ENCODE data around the gene BLTP3B. TPM values are rescaled to one million over a fixed set of nuclear protein-coding genes. Genes with fewer than 3 reads are reported as not detected.
"Not testable (repeated sequence)": the region's sequence is repeated elsewhere in the genome, so short reads cannot be mapped to it uniquely, and the experiment has no call there.

The BLTP3B gene
- total and polyA plus RNA-seq, 8 donors: 20.1 to 33.0 (median 25.5) TPM

DNA sequence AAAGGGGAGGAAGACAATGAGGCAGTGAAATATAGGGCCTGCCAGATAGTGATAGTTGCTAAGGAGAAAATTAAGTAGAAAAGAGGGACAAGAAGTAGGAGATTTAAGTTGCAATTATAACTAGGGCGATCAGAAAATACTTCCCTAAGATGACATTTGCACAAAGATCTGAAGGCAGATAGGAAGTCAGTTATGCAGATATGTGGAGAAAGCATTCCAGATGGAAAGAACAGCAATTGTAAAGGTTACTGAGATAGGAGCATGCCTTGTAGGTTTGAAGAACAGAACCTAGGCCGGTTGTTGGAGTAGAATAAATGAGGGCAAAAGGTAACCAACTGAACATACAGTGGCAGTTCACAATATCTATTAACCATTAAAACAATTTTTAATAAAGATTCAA is 36.6 kb upstream of the BLTP3B start:
- DNase-seq (no peak), ATAC-seq (no peak)
- no peaks in the 10 kb centered on the region for H3K27me3 ChIP-seq
- H3K27ac ChIP-seq: no peak overlapping the region
- TF ChIP-seq, protein P1, sequence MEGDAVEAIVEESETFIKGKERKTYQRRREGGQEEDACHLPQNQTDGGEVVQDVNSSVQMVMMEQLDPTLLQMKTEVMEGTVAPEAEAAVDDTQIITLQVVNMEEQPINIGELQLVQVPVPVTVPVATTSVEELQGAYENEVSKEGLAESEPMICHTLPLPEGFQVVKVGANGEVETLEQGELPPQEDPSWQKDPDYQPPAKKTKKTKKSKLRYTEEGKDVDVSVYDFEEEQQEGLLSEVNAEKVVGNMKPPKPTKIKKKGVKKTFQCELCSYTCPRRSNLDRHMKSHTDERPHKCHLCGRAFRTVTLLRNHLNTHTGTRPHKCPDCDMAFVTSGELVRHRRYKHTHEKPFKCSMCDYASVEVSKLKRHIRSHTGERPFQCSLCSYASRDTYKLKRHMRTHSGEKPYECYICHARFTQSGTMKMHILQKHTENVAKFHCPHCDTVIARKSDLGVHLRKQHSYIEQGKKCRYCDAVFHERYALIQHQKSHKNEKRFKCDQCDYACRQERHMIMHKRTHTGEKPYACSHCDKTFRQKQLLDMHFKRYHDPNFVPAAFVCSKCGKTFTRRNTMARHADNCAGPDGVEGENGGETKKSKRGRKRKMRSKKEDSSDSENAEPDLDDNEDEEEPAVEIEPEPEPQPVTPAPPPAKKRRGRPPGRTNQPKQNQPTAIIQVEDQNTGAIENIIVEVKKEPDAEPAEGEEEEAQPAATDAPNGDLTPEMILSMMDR (IDR thresholded peaks at IDR 0.05): no peak
- intact Hi-C loops (cut with DNase I): no loop called here
- H3K36me3 ChIP-seq: peaks cover 0 to 4% of the 10 kb centered on the region in 2 donors
- no peaks in the 10 kb centered on the region for H3K4me1 ChIP-seq
- H3K4me3 ChIP-seq: no peak overlapping the region
- H3K9me3 ChIP-seq: no peaks in the 10 kb centered on the region

DNA sequence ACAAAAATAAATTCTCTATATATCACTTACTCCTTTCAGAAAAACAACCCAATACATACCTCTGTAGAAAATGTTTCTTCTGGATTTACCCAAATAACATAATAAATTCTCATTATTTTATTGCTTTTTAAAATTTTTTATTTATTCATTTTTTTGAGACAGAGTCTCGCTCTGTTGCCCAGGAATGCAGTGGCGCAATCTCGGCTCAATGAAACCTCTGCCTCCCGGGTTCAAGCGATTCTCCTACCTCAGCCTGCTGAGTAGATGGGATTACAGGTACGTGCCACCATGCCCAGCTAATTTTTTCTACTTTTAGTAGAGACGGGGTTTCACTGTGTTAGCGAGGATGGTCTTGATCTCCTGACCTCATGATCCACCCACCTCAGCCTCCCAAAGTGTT is 33.8 kb upstream of the BLTP3B start:
- H3K4me3 ChIP-seq; DNase-seq; H3K36me3 ChIP-seq; H3K4me1 ChIP-seq; ATAC-seq; H3K27ac ChIP-seq; H3K9me3 ChIP-seq; intact Hi-C loops (cut with DNase I); H3K27me3 ChIP-seq: not testable (repeated sequence)

DNA sequence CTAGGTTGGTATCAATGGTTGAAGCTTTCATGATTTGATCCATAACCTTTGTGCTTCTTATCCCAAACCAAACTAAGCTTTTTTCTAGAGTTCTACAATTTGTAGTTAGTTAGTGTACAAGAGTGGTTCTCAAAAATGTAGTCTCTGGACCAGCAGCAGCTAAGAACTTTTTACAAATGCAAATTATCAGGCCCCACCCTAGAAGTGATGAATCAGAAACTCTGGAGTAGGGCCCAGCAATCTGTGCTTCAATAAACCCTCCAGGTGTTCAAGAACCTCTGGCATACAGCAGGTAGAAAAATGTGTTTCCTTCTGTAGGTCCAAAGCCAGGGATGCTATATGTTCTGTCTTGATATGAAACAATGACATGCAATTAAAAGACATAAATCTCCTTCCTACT is 31.8 kb upstream of the BLTP3B start:
- H3K36me3 ChIP-seq: peaks cover 0 to 4% of the 10 kb centered on the region in 2 donors
- H3K4me1 ChIP-seq: no peaks in the 10 kb centered on the region
- H3K27ac ChIP-seq: no peak overlapping the region
- TF ChIP-seq, protein P1 (IDR thresholded peaks at IDR 0.05): no peak
- H3K9me3 ChIP-seq: no peaks in the 10 kb centered on the region
- DNase-seq (no peak), ATAC-seq (no peak)
- no peak overlapping the region for H3K4me3 ChIP-seq
- intact Hi-C loops (cut with DNase I): no loop called here
- no peaks in the 10 kb centered on the region for H3K27me3 ChIP-seq

DNA sequence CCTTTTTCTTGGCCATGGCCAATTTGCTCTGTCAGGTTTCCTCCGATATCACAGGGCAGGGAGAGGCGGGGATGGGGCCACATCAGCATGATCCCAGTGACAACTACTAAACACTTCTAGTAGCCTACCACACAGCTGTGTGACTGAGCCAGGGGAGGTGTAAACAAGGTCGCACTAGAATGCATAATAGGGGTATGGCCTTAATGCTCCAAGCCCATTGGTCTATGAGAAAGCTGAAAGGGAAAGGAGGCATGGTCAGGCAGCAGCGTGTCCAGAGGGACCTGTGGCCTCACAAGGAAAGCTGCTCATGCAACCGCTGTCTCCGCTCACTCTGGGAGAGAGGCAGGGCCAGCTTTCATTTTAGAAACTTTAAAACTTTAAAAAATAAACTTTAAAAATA is 30.4 kb upstream of the BLTP3B start:
- intact Hi-C loops (cut with DNase I): no loop called here
- H3K36me3 ChIP-seq: peaks cover 0 to 4% of the 10 kb centered on the region in 2 donors
- ATAC-seq: no peak

DNA sequence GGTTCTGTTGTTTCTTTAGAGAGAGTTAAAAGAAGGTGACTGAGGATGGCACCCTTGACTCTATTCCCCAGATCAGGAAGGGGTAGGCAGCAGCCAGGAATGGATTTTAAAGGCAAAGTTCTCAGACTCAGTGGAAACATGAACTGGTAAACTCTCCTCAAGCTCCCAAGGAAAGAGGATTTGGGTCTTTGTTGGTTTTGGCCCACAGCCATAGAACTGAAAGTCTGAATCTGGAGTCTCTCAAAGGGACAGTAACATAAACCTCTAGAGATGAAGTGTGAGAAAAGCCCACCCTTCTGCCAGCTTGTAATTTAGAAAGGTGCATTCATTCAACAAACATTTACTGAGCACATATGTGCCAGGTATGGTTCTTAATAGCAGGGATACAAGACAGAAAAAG is 28.6 kb upstream of the BLTP3B start:
- intact Hi-C loops (cut with DNase I): no loop called here
- DNase-seq (no peak), ATAC-seq (no peak)
- Histone ChIP-seq H3K4me1 (no peaks in the 10 kb centered on the region), H3K9me3 (no peaks in the 10 kb centered on the region), H3K27me3 (no peaks in the 10 kb centered on the region), H3K36me3 (peaks cover 0 to under 1% of the 10 kb centered on the region in 2 donors), H3K4me3 (no peak overlapping the region), H3K27ac (no peak overlapping the region)
- TF ChIP-seq, protein P1 (IDR thresholded peaks at IDR 0.05): no peak

More for the DNA sequence above, 30.4 kb upstream of the BLTP3B start:
- TF ChIP-seq, protein P1 (IDR thresholded peaks at IDR 0.05): no peak
- H3K4me1 ChIP-seq: no peaks in the 10 kb centered on the region
- no peak overlapping the region for H3K4me3 ChIP-seq
- no peaks in the 10 kb centered on the region for H3K9me3 ChIP-seq
- no peak overlapping the region for H3K27ac ChIP-seq
- no peak for DNase-seq
- no peaks in the 10 kb centered on the region for H3K27me3 ChIP-seq

DNA sequence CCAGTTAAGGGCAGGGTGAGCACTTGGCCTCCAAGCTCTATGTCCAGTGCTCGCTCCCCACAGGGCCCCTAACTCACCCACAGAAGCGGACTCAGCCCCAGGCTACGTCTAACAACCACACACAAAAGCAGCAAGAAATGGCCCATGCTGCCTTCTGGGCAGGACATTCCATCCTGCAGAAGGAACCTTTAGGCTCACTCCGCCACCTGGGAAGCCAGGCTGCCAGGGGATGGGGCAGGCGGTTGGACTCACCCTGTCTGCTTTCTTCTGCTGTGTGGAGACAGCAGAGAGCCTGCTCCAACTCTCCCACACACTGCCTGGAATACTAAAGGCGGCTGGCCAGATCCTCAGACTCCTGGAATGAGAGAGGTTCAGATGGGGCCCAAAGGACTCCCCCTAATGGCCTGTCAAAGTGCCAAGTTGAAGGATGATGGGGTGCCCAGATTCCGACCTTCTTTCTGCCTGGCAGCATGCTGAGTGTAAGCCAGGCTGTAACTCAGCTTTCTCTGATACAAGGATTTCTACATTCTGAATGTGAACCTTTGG is 27.7 kb upstream of the BLTP3B start:
- DNase-seq (no peak), ATAC-seq (no peak)
- Histone ChIP-seq H3K36me3 (no peaks in the 10 kb centered on the region), H3K4me1 (no peaks in the 10 kb centered on the region), H3K27ac (no peak overlapping the region), H3K27me3 (no peaks in the 10 kb centered on the region), H3K9me3 (no peaks in the 10 kb centered on the region), H3K4me3 (no peak overlapping the region)
- intact Hi-C loops (cut with DNase I): no loop called here
- TF ChIP-seq, protein P1 (IDR thresholded peaks at IDR 0.05): no peak

Data from left lung (tissue), 10 donors.